Cardiac septum (tissue), 1 donor: ENCODE results near the gene MAP1S. TPM values are rescaled to one million over a fixed set of nuclear protein-coding genes. Genes with fewer than 3 reads are reported as not detected.

ENCODE experiments used
- DNase-seq: peaks from one replicate; pipeline ENCODE4 v3.0.0-alpha.2; 2020; ENCODE audit warnings: low spot score
- intact Hi-C: fragments of 100-400 bp; cut with DNase I; formaldehyde crosslinking; loops from one replicate; pipeline ENCODE4 v1.14.0; 2022
- total RNA-seq: library from RNA; stranded (reverse); fragmentation: NEBNext Ultra II Directional; extraction: Animal tissue kit (Norgen Biotek cat#: 25700); gene quantifications from one replicate; pipeline ENCODE4 v1.2.1, GENCODE V29; 2021
- donor health status: DM: no; HTN: no; CAD: no.

Gene MAP1S
- total RNA-seq, 1 donor from 2014 or later, result 27.5 TPM

- intact Hi-C loops, result no loop called here
- DNase-seq, result no peak
These were observed 31.2 kb upstream of the MAP1S start, which contains the start of gene UNC13A for GRCh38 chr19:17687857-17688784. UNC13A (minus strand) TSS chr19:17688354; CDS start chr19:17688199, 155 bp downstream.

- intact Hi-C loops, result no loop called here
- no peak for DNase-seq
These were observed 30.3 kb upstream of the MAP1S start for GRCh38 chr19:17688853-17689595.

GRCh38 chr19:17692566-17692965, 26.7 kb upstream of the MAP1S start:
- intact Hi-C loops, result no loop called here
- no peak for DNase-seq

GRCh38 chr19:17695198-17695597, 24.1 kb upstream of the MAP1S start:
- intact Hi-C loops, result no loop called here
- no peak for DNase-seq

- peak; percentile 84 for DNase-seq
- intact Hi-C loops, result loop anchor here (5.0 to 10.0 kb wide), 2 partner anchors 63 to 151 kb away; partner anchors contain the start of gene RPL18A
These were observed 15.3 kb upstream of the MAP1S start for GRCh38 chr19:17703824-17704463.

- no peak for DNase-seq
- intact Hi-C loops, result loop anchor here (10.0 kb wide), 1 partner anchor 148 kb away; the partner anchor contains the start of gene RPL18A
These were observed 12.5 kb upstream of the MAP1S start for GRCh38 chr19:17706750-17707181.

- intact Hi-C loops, result no loop called here
- DNase-seq, result no peak
These were observed 7.4 kb upstream of the MAP1S start for GRCh38 chr19:17711851-17712250.

- intact Hi-C loops, result no loop called here
These were observed 2.9 kb upstream of the MAP1S start for GRCh38 chr19:17716309-17716929.

GRCh38 chr19:17718550-17718946, 732 bp upstream of the MAP1S start:
- intact Hi-C loops, result no loop called here

More at GRCh38 chr19:17716309-17716929, 2.9 kb upstream of the MAP1S start:
- no peak for DNase-seq

GRCh38 chr19:17719730-17720400, 585 bp downstream of the MAP1S start:
- no peak for DNase-seq
- intact Hi-C loops, result no loop called here

More at GRCh38 chr19:17718550-17718946, 732 bp upstream of the MAP1S start:
- no peak for DNase-seq

- no peak for DNase-seq
- intact Hi-C loops, result no loop called here
These were observed 1.2 kb downstream of the MAP1S start for GRCh38 chr19:17720440-17720839.

- DNase-seq, result no peak
- intact Hi-C loops, result no loop called here
These were observed 1.9 kb downstream of the MAP1S start for GRCh38 chr19:17721111-17721628.

- DNase-seq, result peak; percentile 82
- intact Hi-C loops, result no loop called here
These were observed 2.5 kb downstream of the MAP1S start for GRCh38 chr19:17721821-17722220.

GRCh38 chr19:17722655-17723240, 3.5 kb downstream of the MAP1S start:
- DNase-seq, result no peak
- intact Hi-C loops, result no loop called here

- intact Hi-C loops, result no loop called here
- DNase-seq, result no peak
These were observed 5.4 kb downstream of the MAP1S start for GRCh38 chr19:17724655-17725054.

GRCh38 chr19:17725422-17726078, 6.3 kb downstream of the MAP1S start:
- no peak for DNase-seq

GRCh38 chr19:17726136-17726741, 7.0 kb downstream of the MAP1S start:
- DNase-seq, result no peak
- intact Hi-C loops, result no loop called here

More at GRCh38 chr19:17725422-17726078, 6.3 kb downstream of the MAP1S start:
- intact Hi-C loops, result no loop called here
